Left forelimb (tissue), 1 donor: ENCODE results near the gene ACCSL.

Experiments
- DNase-seq: peaks from one replicate; pipeline ENCODE4 v3.0.0-alpha.2; 2018; ENCODE audit warnings: low spot score

Gene ACCSL

DNA sequence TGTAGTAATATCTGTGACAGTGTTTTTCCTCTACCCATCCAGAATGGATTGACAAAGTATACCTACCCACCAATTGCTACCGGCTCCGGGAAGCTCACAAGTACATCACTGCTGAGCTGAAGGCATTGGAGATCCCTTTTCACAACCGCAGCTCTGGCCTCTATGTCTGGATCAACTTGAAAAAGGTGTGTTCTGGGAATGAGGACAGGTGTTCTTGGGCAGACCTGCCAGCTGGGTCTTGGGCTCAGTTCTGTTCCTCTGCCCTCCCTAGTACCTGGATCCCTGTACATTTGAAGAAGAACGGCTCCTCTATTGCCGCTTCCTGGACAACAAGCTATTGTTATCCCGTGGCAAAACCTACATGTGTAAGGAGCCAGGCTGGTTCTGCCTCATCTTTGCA, 10.5 kb downstream of the ACCSL start:
- DNase-seq = no peak

DNA sequence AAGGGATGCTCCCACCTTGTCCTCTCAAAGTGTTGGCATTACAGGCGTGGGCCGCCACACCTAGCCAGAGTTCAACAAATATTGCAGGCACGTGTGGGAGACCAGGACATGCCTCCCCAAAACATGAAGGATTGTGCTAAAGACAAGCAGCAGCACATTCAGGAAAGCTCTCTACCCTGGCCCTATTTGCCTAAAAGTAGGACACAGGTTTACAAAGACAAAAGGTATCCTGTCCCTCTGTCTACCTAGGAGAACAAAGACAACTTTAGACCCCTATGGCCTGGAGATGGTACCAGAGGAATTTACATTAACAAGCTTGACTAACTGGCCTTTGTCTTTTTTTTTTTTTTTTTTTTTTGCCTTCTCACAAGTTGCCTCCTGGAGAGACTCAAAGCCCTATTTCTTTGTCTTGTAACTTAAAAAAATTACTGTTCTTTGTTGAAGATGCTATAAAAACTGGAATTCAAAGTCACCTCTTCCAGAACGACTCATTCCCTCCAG, 17.4 kb downstream of the ACCSL start:
- no peak for DNase-seq

DNA sequence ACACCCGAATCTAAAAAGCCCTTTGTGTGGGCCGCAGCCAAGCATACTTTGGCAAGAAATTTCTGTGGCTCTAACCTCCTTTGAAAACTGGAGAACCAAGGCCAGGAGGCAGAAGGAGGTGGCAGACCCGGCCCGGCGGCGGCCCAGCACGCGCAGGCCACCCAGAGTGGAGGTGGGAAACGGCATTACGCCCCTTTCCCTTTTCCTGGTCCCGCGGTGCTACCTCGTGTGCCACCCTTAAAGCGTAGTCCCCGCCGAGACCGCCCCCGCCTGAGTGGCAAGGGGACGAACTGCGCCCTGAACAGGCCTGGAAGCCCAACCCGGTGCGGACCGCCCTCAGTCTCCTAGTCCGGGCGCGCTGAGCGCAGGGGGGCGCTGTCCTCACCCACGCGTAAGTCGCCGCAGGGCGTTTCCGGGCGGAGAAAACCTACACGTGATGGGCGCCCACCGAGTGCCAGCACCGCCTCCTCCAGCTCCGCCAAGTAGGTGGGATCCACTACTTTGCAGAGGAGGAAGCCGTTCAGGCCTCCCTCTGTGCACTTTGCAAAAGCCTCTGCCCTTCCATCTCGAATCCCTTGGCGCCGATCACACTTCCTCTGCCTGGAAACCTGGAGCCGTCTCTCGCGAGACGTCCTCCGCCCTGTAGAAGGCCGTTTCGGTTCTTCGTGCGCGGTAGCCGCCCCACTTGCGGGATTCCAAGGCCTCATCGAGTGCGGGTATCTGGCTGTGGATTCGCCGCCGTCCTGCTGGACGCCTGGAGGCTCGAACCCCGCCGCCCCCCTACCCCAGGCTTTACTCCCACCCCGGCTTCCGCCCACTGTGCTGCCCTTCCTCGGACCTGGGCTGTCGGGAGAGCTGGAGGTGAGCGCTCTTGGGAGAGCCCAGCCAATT, 18.3 kb downstream of the ACCSL start, which contains the start of gene ACCS:
ACCS (plus strand) TSS at position 430 of the 891 bp plus-strand sequence. CDS start 1,358 bp downstream, outside the sequence.
- DNase-seq = peak; percentile 96

DNA sequence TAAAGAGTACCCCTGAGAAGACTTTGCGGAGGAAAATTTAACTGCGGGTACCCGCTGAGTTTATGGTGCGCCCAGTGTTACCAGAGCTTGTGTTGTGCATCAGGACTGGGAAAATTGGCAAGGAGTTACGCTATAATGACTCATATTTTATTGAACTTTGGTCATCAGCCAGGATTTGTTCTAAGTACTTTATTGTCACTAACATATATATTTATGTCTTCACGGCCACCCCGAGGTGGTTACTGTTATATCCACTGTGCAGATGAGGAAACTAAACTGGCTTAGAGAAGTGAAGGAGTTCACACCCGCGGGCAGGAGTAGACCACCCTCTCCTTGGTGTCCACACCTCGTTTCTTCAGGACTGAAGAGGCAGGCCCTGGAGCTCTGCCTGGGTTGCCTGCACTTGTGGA, 19.0 kb downstream of the ACCSL start:
- DNase-seq = no peak

DNA sequence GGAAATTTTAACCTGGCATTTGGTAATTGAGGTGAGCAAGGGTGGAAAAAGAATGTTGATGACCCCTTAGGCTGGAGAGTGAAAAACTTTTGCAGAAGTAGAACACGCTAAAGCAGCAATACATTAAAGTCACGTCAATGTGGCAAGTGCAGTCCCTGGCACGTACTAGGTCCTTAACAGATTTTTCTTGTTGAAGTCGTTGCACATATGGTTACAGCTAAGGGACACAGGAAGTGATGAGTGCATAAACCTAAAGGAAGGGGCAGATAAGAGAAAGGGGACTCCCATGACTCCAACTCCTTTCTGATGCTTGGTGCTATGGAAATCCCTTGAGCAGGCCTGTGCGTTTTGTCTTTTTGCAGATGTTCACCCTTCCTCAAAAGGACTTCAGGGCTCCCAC, 19.5 kb downstream of the ACCSL start:
- DNase-seq = no peak

DNA sequence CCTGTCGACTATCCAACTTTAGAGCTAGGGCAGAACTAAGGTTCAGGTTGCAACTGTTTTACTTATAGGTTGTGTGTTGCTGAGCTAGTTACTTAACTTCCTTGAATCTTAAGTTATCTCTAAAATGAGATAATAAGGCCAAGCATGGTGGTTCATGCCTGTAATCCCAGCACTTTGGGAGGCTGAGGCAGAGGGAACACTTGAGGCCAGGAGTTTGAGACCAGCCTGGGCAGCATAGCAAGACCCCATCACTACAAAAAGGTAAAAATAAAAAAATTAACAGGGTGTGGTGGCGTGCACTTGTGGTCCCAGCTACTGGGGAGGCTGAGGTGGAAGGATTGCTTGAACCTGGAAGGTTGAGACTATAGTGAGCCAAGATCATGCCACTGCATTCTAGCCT, 20.4 kb downstream of the ACCSL start:
- no peak for DNase-seq

DNA sequence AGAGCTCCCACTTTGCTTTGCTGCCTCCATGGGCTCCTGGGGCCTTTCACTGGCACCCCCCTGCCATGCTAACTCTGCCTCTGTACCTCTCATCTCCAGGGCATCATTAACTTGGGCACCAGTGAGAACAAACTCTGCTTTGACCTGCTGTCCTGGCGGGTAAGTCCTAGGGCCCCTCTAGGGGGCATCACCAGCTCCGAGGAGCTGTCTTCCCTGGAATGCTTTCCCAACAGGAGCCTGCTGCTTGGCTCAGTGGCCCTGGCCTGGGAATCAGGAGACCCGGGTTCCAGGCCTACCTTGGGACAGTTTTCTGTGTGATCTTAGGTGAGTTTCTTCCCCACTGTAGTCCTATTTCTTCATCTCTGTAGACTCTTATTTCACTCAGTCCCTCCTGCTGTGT, 23.4 kb downstream of the ACCSL start:
- DNase-seq = peak; percentile 41

DNA sequence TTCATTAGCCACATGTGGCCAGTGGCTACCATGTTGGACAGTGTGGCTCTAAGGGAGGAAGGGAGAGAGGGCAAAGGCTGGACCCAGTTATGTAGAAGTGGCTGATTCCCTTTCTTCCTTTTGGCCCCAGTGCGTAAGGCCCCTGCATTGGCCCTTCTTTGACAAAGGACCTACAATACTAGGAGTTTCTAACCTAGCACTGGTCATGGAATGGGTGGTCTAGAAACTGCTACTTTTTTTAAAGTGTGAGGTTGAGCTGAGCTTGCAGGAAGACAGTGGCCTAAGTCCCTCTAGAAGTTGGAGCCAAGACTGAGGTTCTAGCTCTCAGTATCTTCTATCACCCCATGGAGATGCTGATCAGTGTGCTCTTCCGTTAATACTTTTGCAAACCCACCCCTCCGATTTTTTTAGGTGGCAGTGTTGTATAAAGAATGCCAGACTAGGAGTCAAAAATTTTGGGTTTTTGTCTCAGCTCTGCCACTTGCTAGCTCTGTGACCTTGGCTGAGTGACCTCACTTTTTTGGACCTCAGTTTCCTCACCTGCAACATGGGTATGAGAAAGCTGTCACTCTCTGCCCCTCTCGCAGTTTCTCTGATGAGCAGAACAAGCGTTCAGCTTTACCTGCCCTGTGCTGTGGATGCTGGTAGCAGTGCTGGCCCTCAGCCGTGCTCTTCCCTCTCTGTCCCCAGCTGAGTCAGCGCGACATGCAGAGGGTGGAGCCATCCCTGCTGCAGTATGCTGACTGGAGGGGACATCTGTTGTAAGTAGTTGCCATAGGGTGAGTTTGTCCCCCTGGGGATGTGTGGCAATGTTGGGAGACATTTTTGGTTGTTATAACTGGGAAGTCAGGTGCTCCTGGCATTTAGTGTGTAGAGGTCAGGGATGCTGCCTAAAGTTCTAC, 25.2 kb downstream of the ACCSL start:
- DNase-seq = peak; percentile 30

DNA sequence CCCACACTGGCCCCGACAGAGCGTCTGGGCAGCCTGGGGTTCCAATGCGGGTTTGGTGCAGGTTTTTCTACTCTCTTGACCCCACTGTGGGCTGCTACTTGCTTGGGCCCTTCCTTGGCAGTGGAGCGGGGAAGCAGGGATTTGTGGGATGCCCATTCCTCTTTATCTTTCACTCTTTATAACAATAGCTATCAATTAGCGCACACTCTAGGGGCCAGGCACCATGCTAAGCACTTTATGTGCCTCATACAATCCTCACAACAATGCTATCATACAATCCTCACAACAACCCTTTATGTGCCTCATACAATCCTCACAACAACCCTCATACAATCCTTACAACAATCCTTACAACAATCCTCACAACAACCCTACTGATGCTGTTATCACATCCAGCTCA, 31.0 kb downstream of the ACCSL start:
- no peak for DNase-seq

DNA sequence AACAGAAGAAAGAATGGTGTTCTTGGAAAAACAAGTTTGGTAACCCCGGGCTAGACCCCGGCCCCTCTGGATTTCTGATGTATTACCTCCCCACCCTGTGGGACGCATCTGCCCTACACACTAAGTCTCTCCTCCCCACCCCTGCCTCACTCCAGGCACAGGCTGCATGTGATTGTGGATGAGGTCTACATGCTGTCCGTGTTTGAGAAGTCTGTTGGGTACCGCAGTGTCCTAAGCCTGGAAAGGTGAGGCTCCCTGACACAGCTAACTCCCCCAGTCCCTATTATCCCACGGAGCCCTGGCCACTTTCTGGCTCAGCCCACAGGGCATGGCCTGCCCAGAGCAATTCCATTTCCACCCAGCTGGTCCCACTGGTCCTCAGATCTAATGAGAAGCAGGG, 31.6 kb downstream of the ACCSL start:
- DNase-seq = peak; percentile 33

DNA sequence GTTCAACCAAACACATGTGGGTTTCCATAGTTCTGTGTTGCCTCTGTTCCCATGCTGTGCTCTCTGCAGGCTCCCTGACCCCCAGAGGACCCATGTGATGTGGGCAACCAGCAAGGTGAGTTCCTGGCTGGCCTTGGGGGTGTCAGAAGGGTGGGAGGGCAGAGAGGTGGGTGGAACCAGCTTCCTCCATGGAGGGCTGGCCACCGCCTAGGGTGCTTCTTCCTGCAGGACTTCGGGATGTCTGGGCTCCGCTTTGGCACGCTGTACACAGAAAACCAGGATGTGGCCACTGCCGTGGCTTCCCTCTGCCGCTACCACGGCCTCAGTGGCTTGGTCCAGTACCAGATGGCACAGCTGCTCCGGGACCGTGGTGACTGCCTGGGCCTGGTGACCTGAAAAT, 33.2 kb downstream of the ACCSL start:
- DNase-seq = peak; percentile 41

DNA sequence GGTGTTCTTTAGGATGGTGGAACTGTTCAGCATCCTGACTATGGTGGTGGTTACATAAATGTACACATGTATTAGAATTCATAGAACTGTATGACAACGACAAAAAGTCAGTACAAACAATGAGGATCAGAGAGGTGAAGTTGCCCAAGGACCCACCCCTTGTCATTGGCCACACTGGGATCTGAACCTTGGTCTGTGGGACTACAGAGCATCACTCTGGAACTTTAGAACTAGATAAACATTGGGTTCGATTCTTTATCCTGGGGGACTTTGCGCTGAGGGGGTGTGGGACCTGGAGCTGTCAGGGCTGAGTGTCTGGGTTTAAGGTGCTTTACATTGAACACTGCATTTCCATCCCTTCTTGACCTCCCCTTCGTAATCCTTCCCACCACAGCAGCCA, 34.9 kb downstream of the ACCSL start:
- no peak for DNase-seq

DNA sequence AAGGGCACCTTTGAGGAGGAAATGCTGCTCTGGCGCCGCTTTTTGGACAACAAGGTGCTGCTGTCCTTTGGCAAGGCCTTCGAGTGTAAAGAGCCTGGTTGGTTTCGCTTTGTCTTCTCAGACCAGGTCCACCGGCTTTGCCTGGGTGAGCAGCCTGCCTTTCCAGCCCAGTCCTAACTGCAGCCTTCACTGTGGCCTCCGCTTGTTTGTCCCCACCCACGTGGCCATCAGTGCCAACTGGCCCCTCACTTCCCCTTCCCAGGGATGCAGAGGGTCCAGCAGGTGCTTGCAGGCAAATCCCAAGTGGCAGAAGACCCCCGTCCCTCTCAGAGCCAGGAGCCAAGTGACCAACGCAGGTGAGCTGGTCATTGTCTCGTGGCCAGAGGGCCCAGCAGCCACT, 35.7 kb downstream of the ACCSL start:
- DNase-seq = peak; percentile 31

DNA sequence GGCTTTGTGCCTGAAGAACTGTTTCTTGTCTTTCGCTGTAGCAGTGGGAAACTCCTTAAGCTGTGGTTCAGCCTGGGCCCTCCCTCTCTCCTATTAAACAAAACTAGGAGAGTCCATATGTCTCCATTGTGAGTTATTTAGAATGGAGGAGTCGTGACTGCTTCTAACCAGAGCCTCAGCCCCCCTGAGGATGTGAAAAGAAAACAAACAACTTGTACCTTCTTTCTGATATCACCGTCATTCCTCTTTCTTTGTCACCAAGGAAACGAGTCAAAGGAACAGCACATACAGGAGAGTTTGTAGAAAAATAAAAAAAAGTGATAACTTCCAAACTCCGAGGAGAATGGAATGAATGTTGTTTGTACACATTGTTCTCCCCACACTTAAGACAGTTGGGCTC, 36.1 kb downstream of the ACCSL start:
- DNase-seq = no peak

DNA sequence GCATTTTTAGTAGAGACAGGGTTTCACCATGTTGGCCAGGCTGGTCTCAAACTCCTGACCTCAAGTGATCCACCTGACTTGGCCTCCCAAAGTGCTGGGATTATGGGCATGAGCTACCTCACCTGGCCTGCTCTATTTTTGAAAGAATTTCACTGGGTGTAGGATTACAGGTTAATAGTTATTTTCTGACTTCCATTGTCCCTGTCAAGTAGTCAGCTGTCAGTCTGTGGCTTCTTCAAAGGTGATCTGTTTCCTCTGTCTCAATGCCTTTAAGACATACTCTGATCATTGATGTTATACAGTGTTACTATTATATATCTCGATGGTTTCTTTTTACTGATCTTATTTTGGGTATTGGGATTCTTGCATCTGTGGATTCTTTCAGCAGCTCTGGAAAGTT, 37.5 kb downstream of the ACCSL start:
- DNase-seq = no peak

DNA sequence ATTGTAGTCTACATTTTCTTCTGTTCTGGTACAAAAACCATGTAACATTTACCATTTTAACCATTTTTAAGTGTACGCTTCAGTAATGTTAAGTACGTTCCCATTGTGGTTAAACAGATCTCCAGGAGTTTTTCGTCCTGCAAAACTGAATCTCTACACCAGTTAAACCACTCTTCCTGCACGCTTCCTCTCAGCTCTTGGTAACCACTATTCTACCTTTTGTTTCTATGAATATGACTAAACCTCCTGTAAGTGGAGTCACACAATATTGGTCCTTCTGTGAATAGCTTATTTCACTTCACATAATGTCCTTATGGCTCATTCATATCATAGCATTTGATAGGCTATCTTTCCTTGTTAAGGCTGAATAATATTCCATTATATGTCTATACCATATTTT, 40.6 kb downstream of the ACCSL start:
- no peak for DNase-seq

DNA sequence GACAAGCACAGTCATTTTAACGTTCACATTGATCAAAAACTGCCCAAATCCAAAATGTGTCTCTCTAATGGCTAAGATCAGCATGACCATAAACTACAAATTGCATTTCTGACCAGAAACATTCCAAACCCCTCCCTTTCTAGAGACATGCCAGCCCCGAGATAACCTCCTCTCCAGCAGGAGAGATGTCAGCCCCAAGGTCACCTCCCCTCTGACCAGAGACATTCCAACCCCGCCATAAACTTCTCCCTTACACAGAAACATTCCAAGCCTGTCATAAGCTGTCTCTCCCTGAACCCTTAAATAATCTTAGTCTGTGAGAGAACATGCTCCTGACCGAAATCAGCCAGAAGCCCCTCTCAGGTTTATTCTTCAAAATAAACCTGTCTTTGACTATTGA, 41.1 kb downstream of the ACCSL start:
- DNase-seq = peak; percentile 8

DNA sequence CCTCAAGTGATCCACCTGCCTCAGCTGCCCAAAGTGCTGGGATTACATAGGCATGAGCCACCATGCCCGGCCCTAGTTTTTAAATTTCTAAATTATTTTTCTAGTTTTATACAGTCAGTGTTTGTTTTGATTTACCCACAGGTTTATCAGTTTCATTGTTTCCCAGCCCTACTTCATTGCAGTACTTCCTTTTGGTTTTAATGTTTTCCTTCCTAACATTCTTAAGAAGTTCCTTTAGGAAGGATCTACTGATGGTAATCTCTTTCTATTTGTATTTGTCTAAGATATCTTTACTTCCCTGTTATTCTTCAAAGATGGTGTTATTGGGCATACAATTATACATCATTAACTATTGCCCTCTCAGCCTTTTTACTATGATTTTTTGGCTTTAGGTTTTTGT, 42.8 kb downstream of the ACCSL start:
- no peak for DNase-seq

DNA sequence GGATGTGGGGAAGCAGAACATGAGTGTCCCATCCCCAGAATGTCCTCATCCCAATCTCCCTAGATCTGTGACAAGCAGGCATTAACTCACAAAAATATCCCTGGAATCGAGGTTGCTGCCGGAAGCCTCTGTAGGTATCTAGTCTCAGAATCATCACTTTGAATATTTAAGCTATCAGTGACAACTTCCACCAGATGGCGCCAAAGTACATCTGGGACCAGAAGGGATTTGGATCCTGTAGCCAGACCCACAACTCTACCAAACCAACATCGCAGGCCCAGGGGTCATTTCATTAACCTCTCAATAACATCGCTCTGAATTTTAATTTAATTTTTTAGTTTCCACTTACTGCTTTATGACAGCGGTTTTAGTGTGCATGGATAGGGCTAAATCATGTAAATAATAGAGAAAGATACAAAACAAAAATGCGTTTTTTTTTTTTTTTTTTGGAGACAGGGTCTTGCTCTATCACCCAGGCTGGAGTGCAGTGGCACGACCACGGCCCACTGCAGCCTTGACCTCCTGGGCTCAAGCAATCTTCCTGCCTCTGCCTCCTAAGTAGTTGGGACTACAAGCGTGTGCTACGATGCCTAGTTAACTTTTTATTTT, 46.6 kb downstream of the ACCSL start:
- peak; percentile 76 for DNase-seq

DNA sequence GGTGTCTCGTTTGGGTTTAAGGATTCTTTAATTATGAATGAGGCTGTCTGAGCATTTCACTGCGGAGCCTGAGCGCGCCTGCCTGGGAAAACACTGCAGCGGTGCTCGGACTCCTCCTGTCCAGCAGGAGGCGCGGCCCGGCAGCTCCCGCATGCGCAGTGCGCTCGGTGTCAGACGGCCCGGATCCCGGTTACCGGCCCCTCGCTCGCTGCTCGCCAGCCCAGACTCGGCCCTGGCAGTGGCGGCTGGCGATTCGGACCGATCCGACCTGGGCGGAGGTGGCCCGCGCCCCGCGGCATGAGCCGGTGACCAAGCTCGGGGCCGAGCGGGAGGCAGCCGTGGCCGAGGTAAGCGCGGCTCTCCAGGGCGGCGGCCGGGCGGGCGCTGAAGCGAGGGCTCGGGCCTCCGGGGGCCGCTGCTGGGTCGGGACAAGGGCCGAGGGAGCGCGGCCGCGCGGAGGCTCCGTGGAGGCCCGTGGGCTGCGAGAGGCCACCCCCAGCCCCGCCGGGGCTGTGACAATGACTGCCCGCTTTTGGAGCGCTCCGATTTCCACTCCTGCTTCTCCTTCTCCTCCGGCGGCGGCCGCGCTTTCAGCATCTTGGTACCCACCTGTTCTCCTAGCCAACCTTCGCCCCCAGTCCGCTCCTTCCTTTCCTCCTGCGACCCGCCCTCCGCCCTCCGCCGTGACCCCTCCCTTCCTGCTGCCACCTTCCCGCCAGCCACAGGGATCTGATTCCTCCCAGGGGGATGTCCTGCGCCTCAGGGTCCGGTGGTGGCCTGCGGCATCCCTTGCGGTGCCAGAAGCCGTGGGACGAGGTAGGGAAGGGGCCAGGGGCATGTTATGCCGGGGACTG, 48.0 kb downstream of the ACCSL start, which contains the start of gene EXT2:
EXT2 (plus strand) TSS at position 173 of the 854 bp plus-strand sequence. CDS start 12,035 bp downstream, outside the sequence.
- peak; percentile 91 for DNase-seq
